Measurements from ENCODE around the gene WDR5.

The WDR5 gene

DNA sequence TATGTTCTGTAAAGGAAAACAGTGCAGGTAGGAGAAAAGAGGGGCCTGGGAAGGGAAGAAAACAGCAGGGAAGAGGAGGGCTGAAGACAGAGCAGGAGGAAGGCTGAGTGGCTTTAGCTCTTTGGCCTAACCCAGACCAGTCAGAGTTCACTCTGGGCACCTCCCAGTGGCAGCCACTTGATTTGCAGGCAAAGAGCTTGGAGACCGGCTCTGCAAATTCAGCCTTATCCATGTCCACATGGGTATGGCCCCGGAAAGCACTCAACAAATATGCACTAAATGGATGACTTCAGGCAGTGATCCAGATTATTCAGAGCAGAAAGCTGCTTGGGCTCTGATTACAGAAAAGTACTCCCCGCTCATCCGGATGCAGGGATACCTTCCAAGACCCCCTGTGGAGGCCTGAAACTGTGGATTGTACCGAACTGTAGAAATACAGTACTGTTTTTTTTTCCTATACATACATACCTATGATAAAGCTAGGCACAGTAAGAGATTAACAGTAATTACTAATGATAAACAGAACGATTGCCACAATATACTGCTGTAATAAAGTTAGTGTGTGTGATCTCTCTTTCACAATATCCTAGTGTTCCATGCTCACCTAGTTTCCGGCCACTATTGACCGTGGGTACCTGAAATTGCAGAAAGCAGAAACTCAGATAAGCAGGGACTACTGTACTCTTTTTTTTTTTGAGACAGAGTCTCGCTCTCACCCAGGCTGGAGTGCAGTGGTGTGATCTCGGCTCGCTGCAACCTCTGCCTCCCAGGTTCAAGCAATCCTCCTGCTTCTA, 33.1 kb downstream of the WDR5 start:
- no peak overlapping the region for H3K4me3 ChIP-seq (ENCODE audit: low read depth, low read length)
- H3K4me1 ChIP-seq, result no peaks in the 10 kb centered on the region; the same call in 1 of the 2 replicates
- no peak for DNase-seq
- no peaks in the 10 kb centered on the region for H3K27me3 ChIP-seq
- no peaks in the 10 kb centered on the region for H3K36me3 ChIP-seq
- TF ChIP-seq, protein P1, sequence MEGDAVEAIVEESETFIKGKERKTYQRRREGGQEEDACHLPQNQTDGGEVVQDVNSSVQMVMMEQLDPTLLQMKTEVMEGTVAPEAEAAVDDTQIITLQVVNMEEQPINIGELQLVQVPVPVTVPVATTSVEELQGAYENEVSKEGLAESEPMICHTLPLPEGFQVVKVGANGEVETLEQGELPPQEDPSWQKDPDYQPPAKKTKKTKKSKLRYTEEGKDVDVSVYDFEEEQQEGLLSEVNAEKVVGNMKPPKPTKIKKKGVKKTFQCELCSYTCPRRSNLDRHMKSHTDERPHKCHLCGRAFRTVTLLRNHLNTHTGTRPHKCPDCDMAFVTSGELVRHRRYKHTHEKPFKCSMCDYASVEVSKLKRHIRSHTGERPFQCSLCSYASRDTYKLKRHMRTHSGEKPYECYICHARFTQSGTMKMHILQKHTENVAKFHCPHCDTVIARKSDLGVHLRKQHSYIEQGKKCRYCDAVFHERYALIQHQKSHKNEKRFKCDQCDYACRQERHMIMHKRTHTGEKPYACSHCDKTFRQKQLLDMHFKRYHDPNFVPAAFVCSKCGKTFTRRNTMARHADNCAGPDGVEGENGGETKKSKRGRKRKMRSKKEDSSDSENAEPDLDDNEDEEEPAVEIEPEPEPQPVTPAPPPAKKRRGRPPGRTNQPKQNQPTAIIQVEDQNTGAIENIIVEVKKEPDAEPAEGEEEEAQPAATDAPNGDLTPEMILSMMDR (IDR thresholded peaks at IDR 0.05; ENCODE audit: low read depth, low read length), result peak; percentile 41
- no peaks in the 10 kb centered on the region for H3K9me3 ChIP-seq

DNA sequence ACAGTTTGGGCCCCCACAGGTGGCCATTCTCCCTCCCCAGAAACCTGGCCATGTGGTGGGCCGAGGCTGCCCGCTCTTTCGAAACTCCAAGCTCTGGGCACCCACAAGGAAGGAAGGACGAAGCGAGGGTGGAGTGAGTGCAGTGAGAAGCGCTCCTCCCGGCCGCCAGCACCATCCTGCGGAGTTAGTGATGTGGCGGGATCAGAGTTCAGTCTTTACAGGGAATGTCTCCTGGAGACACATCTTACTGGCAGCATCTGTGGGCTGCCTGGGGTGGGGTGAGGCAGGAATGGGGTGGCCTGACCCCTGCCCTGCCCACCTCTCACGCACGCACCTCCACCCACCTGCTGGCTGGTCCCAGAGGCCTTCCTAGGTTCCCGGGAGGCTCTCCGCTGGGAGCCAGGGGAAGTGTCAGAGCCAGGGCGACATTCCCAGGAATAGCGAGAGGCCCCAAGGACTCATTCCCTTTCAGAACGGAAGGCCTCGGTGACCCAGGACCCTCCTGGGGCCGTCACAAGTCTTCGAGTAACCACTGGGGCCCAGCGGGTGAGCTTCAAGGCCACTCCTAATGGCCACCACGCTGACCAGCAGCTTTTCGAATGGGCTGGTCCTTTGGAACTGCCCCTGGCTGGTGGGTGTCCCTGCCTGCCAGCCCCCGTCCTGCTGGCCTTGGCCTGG, 34.0 kb downstream of the WDR5 start:
- H3K4me1 ChIP-seq, result peaks cover 1% of the 10 kb centered on the region
- H3K36me3 ChIP-seq, result no peaks in the 10 kb centered on the region
- H3K27me3 ChIP-seq, result no peaks in the 10 kb centered on the region
- no peaks in the 10 kb centered on the region for H3K9me3 ChIP-seq
- DNase-seq, result no peak
- H3K4me3 ChIP-seq (ENCODE audit: low read depth, low read length), result no peak overlapping the region
- TF ChIP-seq, protein P1 (IDR thresholded peaks at IDR 0.05; ENCODE audit: low read depth, low read length), result no peak

DNA sequence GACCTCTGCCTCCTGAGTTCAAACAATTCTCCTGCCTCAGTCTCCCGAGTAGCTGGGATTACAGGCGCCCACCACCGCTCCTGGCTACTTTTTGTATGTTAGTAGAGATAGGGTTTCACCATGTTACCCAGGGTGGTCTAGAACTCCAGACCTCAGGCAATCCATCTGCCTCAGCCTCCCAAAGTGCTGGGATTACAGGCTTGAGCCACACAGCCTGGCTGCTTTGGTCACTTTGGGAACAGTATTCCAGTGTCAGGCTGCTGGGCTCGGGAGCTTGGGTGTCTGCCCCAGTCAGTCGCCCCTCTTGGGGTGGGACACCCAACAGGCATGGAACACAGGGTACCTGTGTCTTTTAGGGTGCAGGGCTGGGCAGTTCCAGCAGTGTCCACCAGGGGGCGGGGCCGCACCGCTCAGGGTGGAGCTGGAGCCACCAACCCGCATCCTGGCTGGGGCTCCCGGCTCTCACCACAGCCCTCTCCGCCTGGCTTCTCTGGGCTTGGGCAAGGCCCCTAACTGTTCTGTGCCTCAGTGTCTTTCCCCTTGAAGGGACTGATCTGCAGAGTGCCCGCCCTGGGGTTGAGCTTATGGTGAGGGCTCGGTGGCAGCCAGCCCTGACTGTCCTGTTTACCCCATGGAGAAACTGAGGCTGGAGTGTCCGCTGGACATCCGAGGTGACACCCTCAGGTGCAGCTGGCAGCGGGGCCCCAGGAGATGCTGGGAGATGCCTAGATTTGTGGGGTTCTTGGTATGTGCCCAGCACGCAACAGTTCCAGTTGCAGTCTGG, 34.8 kb downstream of the WDR5 start:
- TF ChIP-seq, protein P1 (IDR thresholded peaks at IDR 0.05; ENCODE audit: low read depth, low read length), result no peak
- H3K9me3 ChIP-seq, result no peaks in the 10 kb centered on the region
- no peak for DNase-seq
- H3K36me3 ChIP-seq, result no peaks in the 10 kb centered on the region
- no peak overlapping the region for H3K4me3 ChIP-seq (ENCODE audit: low read depth, low read length)
- H3K27me3 ChIP-seq, result no peaks in the 10 kb centered on the region
- peaks cover 3% of the 10 kb centered on the region for H3K4me1 ChIP-seq

DNA sequence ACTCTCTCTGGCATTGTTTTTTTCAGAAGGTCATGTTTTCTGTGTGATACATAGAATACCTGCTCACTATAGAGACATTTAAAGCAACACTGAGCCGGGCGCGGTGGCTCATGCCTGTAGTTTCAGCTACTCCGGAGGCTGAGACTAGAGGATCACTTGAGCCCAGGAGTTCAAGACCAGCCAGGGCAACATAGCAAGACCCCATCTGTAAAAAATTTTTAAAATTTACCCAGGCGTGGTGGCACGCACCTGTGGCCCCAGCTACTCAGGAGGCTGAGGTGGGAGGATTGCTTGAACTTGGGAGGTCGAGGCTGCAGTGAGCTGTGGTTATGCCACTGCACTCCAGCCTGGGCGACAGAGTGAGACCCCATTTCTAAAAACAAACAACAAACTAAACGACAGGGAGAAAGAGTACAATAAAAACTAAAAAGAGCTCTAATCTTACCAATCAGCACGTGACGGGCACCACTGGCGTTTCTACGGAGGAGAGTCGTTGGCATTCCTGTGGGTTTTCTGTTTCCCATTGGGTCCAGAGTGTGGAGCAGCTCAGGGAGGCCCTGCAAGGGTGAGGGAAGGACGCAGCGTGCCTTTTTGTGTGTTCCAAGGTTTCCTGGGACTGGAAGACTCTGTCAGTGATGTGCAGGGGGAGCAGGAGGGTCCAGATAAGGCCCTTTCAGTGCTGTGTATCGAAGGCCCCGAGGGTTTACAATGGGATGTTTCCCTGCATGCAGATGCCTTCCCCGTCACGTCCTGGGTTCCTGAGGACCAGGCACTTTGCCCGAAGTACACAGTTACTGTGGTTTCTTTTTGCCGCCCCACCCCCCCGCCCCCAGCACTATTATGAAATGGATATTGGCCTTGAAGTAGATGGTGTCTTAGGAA, 35.7 kb downstream of the WDR5 start:
- Histone ChIP-seq H3K9me3 (no peaks in the 10 kb centered on the region), H3K4me3 (ENCODE audit: low read depth, low read length) (no peak overlapping the region), H3K27me3 (no peaks in the 10 kb centered on the region), H3K36me3 (no peaks in the 10 kb centered on the region), H3K4me1 (peaks cover 3% of the 10 kb centered on the region)
- DNase-seq, result no peak
- TF ChIP-seq, protein P1 (IDR thresholded peaks at IDR 0.05; ENCODE audit: low read depth, low read length), result no peak

DNA sequence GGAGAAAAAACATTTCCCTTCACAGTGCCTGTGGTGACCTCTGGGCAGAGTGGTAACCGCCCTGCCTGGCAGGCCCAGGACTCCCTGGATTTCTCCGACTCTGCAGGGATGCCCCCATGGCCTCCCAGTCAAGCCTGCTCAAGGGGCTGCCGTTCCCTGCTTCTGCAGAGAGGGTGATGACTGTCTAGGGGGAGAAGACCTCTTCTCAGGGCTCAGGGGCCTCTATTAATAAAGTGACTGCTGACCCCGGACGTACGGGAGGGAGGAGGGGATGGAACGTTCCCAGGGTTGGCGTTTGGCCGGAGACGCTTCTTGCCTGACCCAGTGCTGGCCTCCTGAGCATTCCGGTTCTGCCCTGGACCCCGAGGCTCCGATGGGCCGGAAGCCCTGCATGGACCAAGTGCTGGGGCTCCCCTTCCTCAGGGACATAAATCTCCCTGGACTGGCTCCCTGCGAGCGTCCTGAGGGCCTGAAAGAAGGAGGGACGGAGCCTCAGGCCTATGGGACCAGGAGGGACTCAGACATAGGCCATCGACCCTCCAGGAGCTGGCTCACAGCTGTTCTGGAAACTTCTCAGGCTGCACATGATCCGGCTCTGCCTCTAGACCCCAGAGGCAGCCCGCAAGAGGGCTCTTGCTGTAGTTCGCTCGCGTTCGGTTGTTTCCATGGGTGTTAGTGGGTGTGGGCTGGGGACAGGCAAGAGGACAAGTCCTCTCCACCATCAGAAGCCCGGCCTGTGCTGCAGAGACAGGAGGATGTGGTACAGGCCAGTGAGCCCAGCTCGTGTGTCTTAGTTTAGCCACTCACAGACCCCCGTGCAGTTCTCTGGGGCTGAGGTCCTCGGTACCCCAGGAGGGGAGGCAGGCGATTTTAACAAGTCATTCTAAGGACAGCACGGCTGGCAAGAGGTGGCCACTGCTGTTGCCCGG, 36.6 kb downstream of the WDR5 start:
- Histone ChIP-seq H3K4me1 (peaks cover 3% of the 10 kb centered on the region), H3K4me3 (ENCODE audit: low read depth, low read length) (no peak overlapping the region), H3K36me3 (no peaks in the 10 kb centered on the region), H3K9me3 (no peaks in the 10 kb centered on the region), H3K27me3 (no peaks in the 10 kb centered on the region)
- DNase-seq, result no peak
- TF ChIP-seq, protein P1 (IDR thresholded peaks at IDR 0.05; ENCODE audit: low read depth, low read length), result no peak
